GM12878 (cell line): Measurements from ENCODE around the gene C5AR1. TPM values are rescaled to one million over a fixed set of nuclear protein-coding genes. Genes with fewer than 3 reads are reported as not detected.
A peak's percentile ranks its signal among the peaks of the same experiment; 100 is the strongest.

Source experiments
- BCL3 ChIP-seq: IDR thresholded peaks from 2 replicates; pipeline ENCODE4 v1.6.1; 2011; ENCODE audit warnings: borderline replicate concordance, low read depth, mild to moderate bottlenecking, moderate library complexity, low read length; ENCODE audit not compliant: insufficient read depth, poor library complexity, severe bottlenecking
- EED ChIP-seq: sonication (generic); IDR thresholded peaks from 2 replicates; pipeline ENCODE4 v1.6.1; 2016; ENCODE audit warnings: antibody characterized with exemption, low read depth
- FOXK2 ChIP-seq: fragments of 450-650 bp; IDR thresholded peaks from 2 replicates; pipeline ENCODE4 v1.6.1; 2017; ENCODE audit warnings: mild to moderate bottlenecking, moderate library complexity
- GATAD2B ChIP-seq: fragments of 450-650 bp; conservative IDR thresholded peaks from 2 replicates; pipeline ENCODE4 v1.6.1; 2017; ENCODE audit warnings: low read depth, mild to moderate bottlenecking, moderate library complexity
- HDAC2 ChIP-seq: fragments of 200-600 bp; sonication (generic); IDR thresholded peaks from 2 replicates; pipeline ENCODE4 v1.6.1; 2017
- IKZF1 ChIP-seq: fragments of 450-650 bp; conservative IDR thresholded peaks from 2 replicates; pipeline ENCODE4 v1.6.1; 2017; ENCODE audit warnings: antibody characterized with exemption, mild to moderate bottlenecking
- JUNB ChIP-seq: IDR thresholded peaks from 2 replicates; pipeline ENCODE4 v1.6.1; 2016; ENCODE audit warnings: antibody characterized with exemption, mild to moderate bottlenecking
- MLLT1 ChIP-seq: fragments of 450-650 bp; IDR thresholded peaks from 2 replicates; pipeline ENCODE4 v1.6.1; 2016; ENCODE audit warnings: mild to moderate bottlenecking
- MXI1 ChIP-seq: fragments of 150-350 bp; IDR thresholded peaks from 2 replicates; pipeline ENCODE4 v1.6.1; 2011; ENCODE audit warnings: low read depth, mild to moderate bottlenecking, inconsistent platforms, low read length, improper control_type of control experiment
- NR2C1 ChIP-seq: fragments of 450-650 bp; IDR thresholded peaks from 2 replicates; pipeline ENCODE4 v1.6.1; 2017; ENCODE audit warnings: antibody characterized with exemption, mild to moderate bottlenecking, moderate library complexity
- NR2C2 ChIP-seq: IDR thresholded peaks from 2 replicates; pipeline ENCODE4 v1.6.1; 2011; ENCODE audit warnings: borderline replicate concordance, low read depth; ENCODE audit not compliant: control insufficient read depth, insufficient read length
- PAX5 ChIP-seq: IDR thresholded peaks from 2 replicates; pipeline ENCODE4 v1.6.1; 2011; ENCODE audit warnings: low read depth, low read length, borderline replicate concordance
- POU2F2 ChIP-seq: IDR thresholded peaks from 3 replicates; pipeline ENCODE4 v1.6.1; 2011; ENCODE audit warnings: low read depth, mild to moderate bottlenecking, low read length, borderline replicate concordance
- RAD21 ChIP-seq: IDR thresholded peaks from 2 replicates; pipeline ENCODE4 v1.6.1; 2011; ENCODE audit warnings: mild to moderate bottlenecking, low read depth, low read length, moderate library complexity; ENCODE audit not compliant: insufficient read depth
- SUZ12 ChIP-seq: fragments of 200-600 bp; sonication (generic); IDR thresholded peaks from one replicate; pipeline ENCODE4 v1.6.1; 2018; ENCODE audit warnings: antibody characterized with exemption, mild to moderate bottlenecking; ENCODE audit not compliant: unreplicated experiment
- TAF1 ChIP-seq: IDR thresholded peaks from 2 replicates; pipeline ENCODE4 v1.6.1; 2011; ENCODE audit warnings: mild to moderate bottlenecking, low read depth, low read length, borderline replicate concordance
- ZSCAN29 ChIP-seq: fragments of 450-650 bp; IDR thresholded peaks from 2 replicates; pipeline ENCODE4 v1.6.1; 2017; ENCODE audit warnings: mild to moderate bottlenecking, moderate library complexity
- polyA plus RNA-seq, 11 experiments: library from polyadenylated mRNA; depleted of rRNA in 4 of 11; unstranded in 6 of 11; stranded (reverse) in 5 of 11; fragments of >200 nt; fragmentation: Nextera tagmentation in 4 of 11; fragmentation: Illumina TruSeq in 1 of 11; extraction: Ambion mirVana in 4 of 11; extraction: Trizol in 1 of 11; gene quantifications; 1 replicate in 1 of 11; 2 replicates in 10 of 11; pipeline versions ENCODE4 v1.2.1 to v1.2.3, GENCODE V29; 2011 to 2016; ENCODE audit warnings: inconsistent platforms in 2 of 11, missing spikeins in 2 of 11, low read depth in 1 of 11
- total RNA-seq, 4 experiments: library from RNA; depleted of rRNA in 3 of 4; stranded (reverse); fragments of >200 nt in 3 of 4; fragmentation: Illumina TruSeq in 1 of 4; extraction: Trizol in 1 of 4; gene quantifications; 2 replicates each; pipeline versions ENCODE4 v1.2.1 to v1.2.3, GENCODE V29; 2013 to 2021

The C5AR1 gene
- total and polyA plus RNA-seq, 10 of the 15 experiments (the other 5 are each of a cell fraction or from before 2014, with no cell fraction given) = 0.04 to 1.5 (median 0.18) TPM

- no peak for TF ChIP-seq POU2F2
- TF ChIP-seq GATAD2B = peak; percentile 94
- no peak for TF ChIP-seq NR2C2
- TF ChIP-seq MXI1 = peak; percentile 53; the same call in 1 of the 2 replicates
- TF ChIP-seq NR2C1 = no peak
- TF ChIP-seq ZSCAN29 = 0 out of 2 replicates have a peak, but pooled peaks have one; percentile 21
- no peak for TF ChIP-seq TAF1
- TF ChIP-seq EED = no peak
- peak; percentile 52 for TF ChIP-seq IKZF1
- TF ChIP-seq PAX5 = 0 out of 2 replicates have a peak, but pooled peaks have one; percentile 28
- TF ChIP-seq MLLT1 = 0 out of 2 replicates have a peak, but pooled peaks have one; percentile 25
- TF ChIP-seq BCL3 = no peak
- TF ChIP-seq FOXK2 = no peak
- TF ChIP-seq RAD21 = no peak
- TF ChIP-seq HDAC2 = no peak
- TF ChIP-seq JUNB = no peak
- no peak for TF ChIP-seq SUZ12
These were observed 34.5 kb upstream of the C5AR1 start (continued) for GRCh38 chr19:47274891-47275761.
